ENCODE data around the gene FOLH1.
A peak's percentile ranks its signal among the peaks of the same experiment; 100 is the strongest.
"Not testable (repeated sequence)": the region's sequence is repeated elsewhere in the genome, so short reads cannot be mapped to it uniquely, and the experiment has no call there.

Gene FOLH1

GRCh38 chr11:49208006-49208721, at the start of gene FOLH1:
FOLH1 (minus strand) TSS chr11:49208602; CDS start chr11:49208409, 193 bp downstream.
- no peak for DNase-seq (ENCODE audit: low read depth)
- in situ Hi-C loops (cut with HindIII; ENCODE audit: low sequenced_read_pairs): no loop called here
- H3K4me3 ChIP-seq (ENCODE audit: low read depth, low read length): peak within 1 kb of the TSS; percentile 10
- TF ChIP-seq CTCF (IDR thresholded peaks at IDR 0.05; ENCODE audit: low read depth, low read length, missing control alignments): no peak

GRCh38 chr11:49255148-49255547, 46.7 kb upstream of the FOLH1 start:
- H3K4me3 ChIP-seq (ENCODE audit: low read depth, low read length); in situ Hi-C loops (cut with HindIII; ENCODE audit: low sequenced_read_pairs); DNase-seq (ENCODE audit: low read depth): not testable (repeated sequence)

- DNase-seq (ENCODE audit: low read depth); H3K4me3 ChIP-seq (ENCODE audit: low read depth, low read length); in situ Hi-C loops (cut with HindIII; ENCODE audit: low sequenced_read_pairs): not testable (repeated sequence)
Measured at GRCh38 chr11:49251212-49251611, 42.8 kb upstream of the FOLH1 start.

GRCh38 chr11:49250398-49251115, 42.2 kb upstream of the FOLH1 start:
- DNase-seq (ENCODE audit: low read depth); in situ Hi-C loops (cut with HindIII; ENCODE audit: low sequenced_read_pairs); H3K4me3 ChIP-seq (ENCODE audit: low read depth, low read length): not testable (repeated sequence)

- H3K4me3 ChIP-seq (ENCODE audit: low read depth, low read length); in situ Hi-C loops (cut with HindIII; ENCODE audit: low sequenced_read_pairs); DNase-seq (ENCODE audit: low read depth): not testable (repeated sequence)
Measured at GRCh38 chr11:49249363-49249762, 41.0 kb upstream of the FOLH1 start.

GRCh38 chr11:49233685-49234084, 25.3 kb upstream of the FOLH1 start:
- DNase-seq (ENCODE audit: low read depth); in situ Hi-C loops (cut with HindIII; ENCODE audit: low sequenced_read_pairs); H3K4me3 ChIP-seq (ENCODE audit: low read depth, low read length): not testable (repeated sequence)

- H3K4me3 ChIP-seq (ENCODE audit: low read depth, low read length); in situ Hi-C loops (cut with HindIII; ENCODE audit: low sequenced_read_pairs); DNase-seq (ENCODE audit: low read depth): not testable (repeated sequence)
Measured at GRCh38 chr11:49233019-49233418, 24.6 kb upstream of the FOLH1 start.

- DNase-seq (ENCODE audit: low read depth); H3K4me3 ChIP-seq (ENCODE audit: low read depth, low read length); in situ Hi-C loops (cut with HindIII; ENCODE audit: low sequenced_read_pairs): not testable (repeated sequence)
Measured at GRCh38 chr11:49231725-49232124, 23.3 kb upstream of the FOLH1 start.

GRCh38 chr11:49230534-49230933, 22.1 kb upstream of the FOLH1 start:
- DNase-seq (ENCODE audit: low read depth); H3K4me3 ChIP-seq (ENCODE audit: low read depth, low read length); in situ Hi-C loops (cut with HindIII; ENCODE audit: low sequenced_read_pairs): not testable (repeated sequence)

- H3K4me3 ChIP-seq (ENCODE audit: low read depth, low read length); in situ Hi-C loops (cut with HindIII; ENCODE audit: low sequenced_read_pairs); DNase-seq (ENCODE audit: low read depth): not testable (repeated sequence)
Measured at GRCh38 chr11:49230001-49230400, 21.6 kb upstream of the FOLH1 start.

- in situ Hi-C loops (cut with HindIII; ENCODE audit: low sequenced_read_pairs); H3K4me3 ChIP-seq (ENCODE audit: low read depth, low read length); DNase-seq (ENCODE audit: low read depth): not testable (repeated sequence)
Measured at GRCh38 chr11:49229136-49229535, 20.7 kb upstream of the FOLH1 start.

- DNase-seq (ENCODE audit: low read depth); H3K4me3 ChIP-seq (ENCODE audit: low read depth, low read length); in situ Hi-C loops (cut with HindIII; ENCODE audit: low sequenced_read_pairs): not testable (repeated sequence)
Measured at GRCh38 chr11:49225255-49225785, 16.9 kb upstream of the FOLH1 start.
